Upper lobe of left lung (tissue), 6 donors: Measurements from ENCODE around the gene BORCS8. TPM values are rescaled to one million over a fixed set of nuclear protein-coding genes. Genes with fewer than 3 reads are reported as not detected.

ENCODE experiments used
- ATAC-seq, 2 donors: fragments of 200-7000 bp; cut with Tn5 transposase; one replicate each; pipeline ENCODE4 v1.9.1; 2022; ENCODE audit warnings: mild to moderate bottlenecking in 2 of 2, moderate library complexity in 2 of 2; ENCODE audit not compliant: low FRiP score in 2 of 2
- DNase-seq, 2 donors: peaks; one replicate each; pipeline ENCODE4 v3.0.0-alpha.2; 2019 to 2020
- H3K27ac ChIP-seq, 4 donors: fragments of 200-600 bp; sonication (generic); one replicate each; pipeline ENCODE4 v1.5.1; 2016 to 2019
- H3K27me3 ChIP-seq, 4 donors: fragments of 200-600 bp; sonication (generic); one replicate each; pipeline ENCODE4 v1.5.1; 2017 to 2019
- H3K36me3 ChIP-seq, 4 donors: fragments of 200-600 bp; sonication (generic); one replicate each; pipeline ENCODE4 v1.5.1; 2016 to 2019
- H3K4me1 ChIP-seq, 4 donors: fragments of 200-600 bp; sonication (generic); one replicate each; pipeline ENCODE4 v1.5.1; 2018 to 2019
- H3K4me3 ChIP-seq, 4 donors: fragments of 200-600 bp; sonication (generic); one replicate each; pipeline ENCODE4 v1.5.1; 2017 to 2019; ENCODE audit warnings: mild to moderate bottlenecking in 2 of 4, moderate library complexity in 1 of 4
- H3K9me3 ChIP-seq, 4 donors: fragments of 200-600 bp; sonication (generic); one replicate each; pipeline ENCODE4 v1.5.1; 2018 to 2019
- CTCF ChIP-seq, 6 experiments: fragments of 450-650 bp in 4 of 6; fragments of 200-600 bp in 2 of 6; sonication (generic) in 2 of 6; IDR thresholded peaks; one replicate each; pipeline ENCODE4 v1.5.1; 2016 to 2019; ENCODE audit warnings: antibody characterized with exemption in 6 of 6
- EP300 ChIP-seq, 4 donors: sonication (generic); formaldehyde crosslinking; IDR thresholded peaks; one replicate each; pipeline ENCODE4 v1.5.1; 2017; ENCODE audit warnings: antibody characterized with exemption in 4 of 4, control low read depth in 2 of 4
- POLR2A ChIP-seq, 4 donors: fragments of 450-650 bp; IDR thresholded peaks; one replicate each; pipeline ENCODE4 v1.5.1; 2016 to 2017; ENCODE audit warnings: antibody characterized with exemption in 4 of 4, mild to moderate bottlenecking in 2 of 4
- POLR2AphosphoS5 ChIP-seq, 2 donors: sonication (generic); formaldehyde crosslinking; IDR thresholded peaks; one replicate each; pipeline ENCODE4 v1.5.1; 2017; ENCODE audit warnings: antibody characterized with exemption in 2 of 2
- WGBS, 2 donors: methylation state at CpG; one replicate each; pipeline ENCODE4 v1.1.5; 2017 to 2018; 5-methylcytosine and 5-hydroxymethylcytosine counted together
- total RNA-seq, 6 donors: library from RNA; depleted of rRNA in 4 of 6; stranded (reverse); fragments of >200 nt in 4 of 6; gene quantifications; one replicate each; pipeline versions ENCODE4 v1.1.0 to v1.2.1, GENCODE V29; 2016 to 2021
- donor health status: DM: no; HTN: no; CAD: no; lungs with moderate emphysema.
- donor health status: DM: no; HTN: yes; CAD: no; lungs with severe emphysema.

The BORCS8 gene
- total RNA-seq, 6 donors from 2014 or later = 10.1 to 55.5 (median 34.0) TPM

DNA sequence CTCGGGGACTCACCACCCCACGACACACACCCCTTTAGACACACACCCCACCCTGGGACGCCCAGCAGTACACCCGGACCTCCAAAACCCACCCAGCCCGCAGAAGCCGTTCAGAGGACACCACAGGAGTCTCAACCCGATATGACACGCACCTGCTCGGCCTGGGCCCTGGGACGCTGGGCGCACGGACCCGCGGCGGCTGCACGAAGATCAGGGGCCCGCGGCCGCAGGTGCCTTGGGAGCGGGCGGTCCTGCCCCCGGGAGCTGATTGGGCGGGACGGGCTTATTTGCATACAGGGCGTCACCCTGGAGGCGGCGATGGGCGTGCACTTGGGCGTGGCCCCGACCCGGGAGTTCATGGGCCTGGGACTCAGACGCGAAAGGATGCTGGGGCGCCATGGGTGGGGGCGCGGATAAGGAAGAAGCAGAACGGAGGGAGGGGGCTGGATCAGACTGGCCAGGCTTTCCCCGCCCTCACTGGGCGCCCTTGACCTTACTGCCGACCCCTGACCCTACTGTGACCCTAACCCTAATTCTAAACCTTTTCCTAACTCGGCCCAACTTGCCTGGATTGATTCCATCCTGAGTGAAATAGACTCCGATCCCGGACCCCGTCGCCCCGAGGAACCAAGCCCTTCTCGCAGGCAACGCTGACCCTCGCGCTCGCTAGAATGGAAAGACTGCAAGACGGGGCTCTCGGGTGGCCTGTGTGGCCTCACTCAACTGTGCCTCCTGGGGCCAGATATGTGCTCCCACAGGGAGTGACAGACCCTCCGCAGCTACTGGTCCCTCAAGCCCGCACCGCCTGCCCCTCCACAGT lies 21.7 kb downstream of the BORCS8 start, which contains the start of gene MEF2B:
MEF2B (minus strand) TSS at position 211 of the 820 bp plus-strand sequence. CDS start 19,528 bp downstream, outside the sequence.
- Histone ChIP-seq H3K4me1 (peaks cover 7 to 17% (median 11%) of the 10 kb centered on the region in 4 donors), H3K36me3 (no peaks in the 10 kb centered on the region), H3K27me3 (no peaks in the 10 kb centered on the region), H3K4me3 (peak within 1 kb of the TSS in 3 of 4 donors; percentile 19 to 35 (median 33)), H3K27ac (no peak within 1 kb of the TSS), H3K9me3 (no peaks in the 10 kb centered on the region)
- TF ChIP-seq POLR2A (IDR thresholded peaks at IDR 0.05) = no peak
- no peak for TF ChIP-seq CTCF (IDR thresholded peaks at IDR 0.05)
- TF ChIP-seq EP300 (IDR thresholded peaks at IDR 0.05) = no peak
- 20 to 41% methylated on average over 12 to 56 of the region's 56 CpGs for WGBS, 2 donors
- peak; percentile 86 to 90 for ATAC-seq
- DNase-seq = peak; percentile 86 to 95

- DNase-seq (no peak), ATAC-seq (no peak)
- peaks cover 7 to 10% (median 9%) of the 10 kb centered on the region in 4 donors for H3K4me1 ChIP-seq
- no peaks in the 10 kb centered on the region for H3K9me3 ChIP-seq
- WGBS, 2 donors = 81 to 82% methylated on average over 7 to 9 of the region's 9 CpGs
- H3K36me3 ChIP-seq = no peaks in the 10 kb centered on the region
- peak overlapping the region in 3 of 4 donors; percentile 19 to 35 (median 33) for H3K4me3 ChIP-seq
- H3K27me3 ChIP-seq = no peaks in the 10 kb centered on the region
- H3K27ac ChIP-seq = no peak overlapping the region
- TF ChIP-seq POLR2A (IDR thresholded peaks at IDR 0.05) = no peak
- no peak for TF ChIP-seq CTCF (IDR thresholded peaks at IDR 0.05)
- TF ChIP-seq POLR2AphosphoS5 (IDR thresholded peaks at IDR 0.05) = no peak
- no peak for TF ChIP-seq EP300 (IDR thresholded peaks at IDR 0.05)
These were observed 22.5 kb downstream of the BORCS8 start for GRCh38 chr19:19169236-19170052.

GRCh38 chr19:19167612-19168011 lies 24.3 kb downstream of the BORCS8 start:
- no peak for DNase-seq
- no peaks in the 10 kb centered on the region for H3K36me3 ChIP-seq
- H3K27me3 ChIP-seq = no peaks in the 10 kb centered on the region
- no peak overlapping the region for H3K27ac ChIP-seq
- H3K4me1 ChIP-seq = peaks cover 7 to 10% (median 9%) of the 10 kb centered on the region in 4 donors
- TF ChIP-seq POLR2A (IDR thresholded peaks at IDR 0.05) = no peak
- TF ChIP-seq EP300 (IDR thresholded peaks at IDR 0.05) = no peak
- TF ChIP-seq CTCF (IDR thresholded peaks at IDR 0.05) = no peak
- TF ChIP-seq POLR2AphosphoS5 (IDR thresholded peaks at IDR 0.05) = no peak
- no peaks in the 10 kb centered on the region for H3K9me3 ChIP-seq
- WGBS, 2 donors = 89% methylated on average over 3 of the region's 3 CpGs
- no peak overlapping the region for H3K4me3 ChIP-seq
- no peak for ATAC-seq

- ATAC-seq (no peak), DNase-seq (no peak)
- H3K27ac ChIP-seq = no peak overlapping the region
- H3K36me3 ChIP-seq = no peaks in the 10 kb centered on the region
- H3K4me1 ChIP-seq = peaks cover 7 to 8% (median 7%) of the 10 kb centered on the region in 4 donors
- H3K9me3 ChIP-seq = no peaks in the 10 kb centered on the region
- H3K27me3 ChIP-seq = no peaks in the 10 kb centered on the region
- 100% methylated on average over 1 of the region's 1 CpG for WGBS, 2 donors
- H3K4me3 ChIP-seq = no peak overlapping the region
- TF ChIP-seq POLR2AphosphoS5 (IDR thresholded peaks at IDR 0.05) (no peak), POLR2A (IDR thresholded peaks at IDR 0.05) (no peak), CTCF (IDR thresholded peaks at IDR 0.05) (no peak), EP300 (IDR thresholded peaks at IDR 0.05) (no peak)
These were observed 26.6 kb downstream of the BORCS8 start for GRCh38 chr19:19165396-19165795.
